Endothelial cell of umbilical vein (primary cell): Measurements from ENCODE around the gene RNF6. TPM values are rescaled to one million over a fixed set of nuclear protein-coding genes. Genes with fewer than 3 reads are reported as not detected.

ENCODE experiments used
- BruUV-seq: library from RNA; stranded (reverse); fragments of 400-500 nt; replicated peaks from 2 replicates; lab custom pipeline; 2021; lab: Mats Ljungman, UMichigan
- CTCF ChIA-PET: fragments of 300-600, 350-600 bp; sonication (Branson Sonifier 250); formaldehyde crosslinking; loops from one replicate; lab custom pipeline; 2021; ENCODE audit warnings: antibody characterized with exemption, inconsistent platforms; lab: Charles Lee
- POLR2A ChIA-PET: fragments of 300-600, 350-600 bp; sonication (Branson Sonifier 250); formaldehyde crosslinking; loops from one replicate; lab custom pipeline; 2021; ENCODE audit warnings: antibody characterized with exemption, inconsistent platforms; lab: Charles Lee
- DNase-seq: peaks from one replicate; pipeline ENCODE4 v3.0.0-alpha.2; 2011; ENCODE audit warnings: low read depth, low spot score
- FAIRE-seq: peaks from 2 replicates; lab custom pipeline; 2011; peaks lifted over from hg19 to GRCh38; lab: Jason Lieb, UNC
- H2AFZ ChIP-seq: 2 replicates; pipeline ENCODE4 v1.6.0; 2012; ENCODE audit warnings: low read depth, low read length, control low read depth, inconsistent platforms
- H3K27ac ChIP-seq: 2 replicates; pipeline ENCODE4 v1.5.1; 2011; ENCODE audit warnings: low read depth, mild to moderate bottlenecking, control low read depth, low read length, moderate library complexity; ENCODE audit not compliant: insufficient read depth
- H3K27me3 ChIP-seq, 2 experiments: 2 replicates each; pipeline versions ENCODE4 v1.6.0 to v1.6.1; 2011; ENCODE audit warnings: low read length in 2 of 2, mixed read lengths in 1 of 2; ENCODE audit not compliant: control insufficient read depth in 2 of 2, insufficient read depth in 2 of 2
- H3K36me3 ChIP-seq, 2 experiments: 2 replicates in 1 of 2; 3 replicates in 1 of 2; pipeline ENCODE4 v1.5.1; 2011; ENCODE audit warnings: low read length in 2 of 2, mild to moderate bottlenecking in 1 of 2, moderate library complexity in 1 of 2; ENCODE audit not compliant: control insufficient read depth in 2 of 2, insufficient read depth in 2 of 2; ENCODE audit errors: extremely low read depth in 1 of 2
- H3K4me1 ChIP-seq: 3 replicates; pipeline ENCODE4 v1.5.1; 2011; ENCODE audit warnings: mild to moderate bottlenecking, low read length; ENCODE audit not compliant: control insufficient read depth, insufficient read depth; ENCODE audit errors: extremely low read depth
- H3K4me2 ChIP-seq: 2 replicates; pipeline ENCODE4 v1.6.1; 2011; ENCODE audit warnings: low read length, control low read depth, mixed read lengths; ENCODE audit not compliant: insufficient read depth
- H3K4me3 ChIP-seq, 3 experiments: fragments of 200-600 bp in 1 of 3; sonication (generic), shearing (Covaris generic) in 1 of 3; replicated peaks in 1 of 3; 2 replicates each; pipeline ENCODE4 v1.5.1; 2011 to 2016; ENCODE audit warnings: control low read depth in 3 of 3, low read length in 3 of 3, mild to moderate bottlenecking in 2 of 3, inconsistent platforms in 1 of 3, low read depth in 1 of 3, moderate library complexity in 1 of 3; ENCODE audit not compliant: insufficient read depth in 1 of 3
- H3K79me2 ChIP-seq: 2 replicates; pipeline ENCODE4 v1.6.0; 2012; ENCODE audit warnings: low read length, inconsistent platforms; ENCODE audit not compliant: control insufficient read depth, insufficient read depth
- H3K9ac ChIP-seq: replicated peaks from 2 replicates; pipeline ENCODE3; 2011; ENCODE audit warnings: low read length, control low read depth; ENCODE audit not compliant: insufficient read depth; ENCODE audit errors: extremely low read depth
- H3K9me1 ChIP-seq: replicated peaks from 3 replicates; pipeline ENCODE4 v1.6.0; 2011; ENCODE audit warnings: mild to moderate bottlenecking, low read length; ENCODE audit not compliant: control insufficient read depth, insufficient read depth; ENCODE audit errors: extremely low read depth
- H3K9me3 ChIP-seq: replicated peaks from 2 replicates; pipeline ENCODE4 v1.5.1; 2012; ENCODE audit warnings: low read length, inconsistent platforms; ENCODE audit not compliant: control insufficient read depth, insufficient read depth
- H4K20me1 ChIP-seq: replicated peaks from 2 replicates; pipeline ENCODE3; 2011; ENCODE audit warnings: mild to moderate bottlenecking, low read length; ENCODE audit not compliant: control insufficient read depth, insufficient read depth; ENCODE audit errors: extremely low read depth
- EZH2 ChIP-seq: IDR thresholded peaks from 2 replicates; pipeline ENCODE4 v1.6.1; 2012; ENCODE audit warnings: borderline replicate concordance, low read depth, mild to moderate bottlenecking, moderate library complexity, low read length, inconsistent platforms; ENCODE audit not compliant: severe bottlenecking
- FOS ChIP-seq: IDR thresholded peaks from 2 replicates; pipeline ENCODE4 v1.6.1; 2011; ENCODE audit warnings: mild to moderate bottlenecking, low read length, moderate library complexity, borderline replicate concordance; ENCODE audit not compliant: insufficient read depth
- GATA2 ChIP-seq: IDR thresholded peaks from 2 replicates; pipeline ENCODE4 v1.7.0; 2011; ENCODE audit warnings: low read depth, mild to moderate bottlenecking, moderate library complexity, mixed read lengths, low read length; ENCODE audit not compliant: insufficient read length, insufficient read depth
- JUN ChIP-seq: IDR thresholded peaks from 2 replicates; pipeline ENCODE4 v1.6.1; 2011; ENCODE audit warnings: borderline replicate concordance, low read depth; ENCODE audit not compliant: insufficient read length, insufficient read depth
- MAX ChIP-seq: IDR thresholded peaks from 2 replicates; pipeline ENCODE4 v1.6.1; 2011; ENCODE audit not compliant: insufficient read depth, insufficient read length
- MYC ChIP-seq: IDR thresholded peaks from one replicate; pipeline ENCODE4 v1.6.1; 2011; ENCODE audit warnings: mild to moderate bottlenecking, low read depth, low read length
- POLR2A ChIP-seq: IDR thresholded peaks from 2 replicates; pipeline ENCODE4 v1.6.1; 2012; ENCODE audit warnings: low read depth, mild to moderate bottlenecking, control low read depth, low read length
- POLR2AphosphoS5 ChIP-seq: IDR thresholded peaks from 2 replicates; pipeline ENCODE4 v1.6.1; 2012; ENCODE audit warnings: low read depth, mild to moderate bottlenecking, control low read depth, low read length, moderate library complexity; ENCODE audit not compliant: insufficient read depth
- dilution Hi-C: fragments of 300-500 bp; cut with MboI; formaldehyde crosslinking; loops from one replicate; pipeline ENCODE4 v1.15.0; 2019; ENCODE audit warnings: low sequenced_read_pairs; ENCODE audit not compliant: extremely low pct_ligation_motif_present
- intact Hi-C: fragments of 100-400 bp; cut with micrococcal nuclease; formaldehyde crosslinking; loops from one replicate; pipeline ENCODE4 v1.10.0; 2022
- polyA plus RNA-seq, 4 experiments: library from polyadenylated mRNA; depleted of rRNA in 3 of 4; stranded (reverse) in 3 of 4; unstranded in 1 of 4; fragments of >200 nt; gene quantifications; 2 replicates each; pipeline versions ENCODE4 v1.2.1 to v1.2.3, GENCODE V29; 2011 to 2012; ENCODE audit warnings: missing spikeins in 1 of 4
- total RNA-seq: library from RNA; stranded (reverse); gene quantifications from 2 replicates; pipeline ENCODE4 v1.2.3, GENCODE V29; 2021

The RNF6 gene
- total and polyA plus RNA-seq, 2 donors (not counting 3 experiments of a cell fraction or from before 2014, with no cell fraction given): 12.7 to 36.4 TPM

GRCh38 chr13:26236296-26236695 is 14.2 kb upstream of the RNF6 start:
- dilution Hi-C loops (no loop called here), intact Hi-C loops (no loop called here)
- no peak for DNase-seq
- no peak overlapping the region for H3K27ac ChIP-seq
- no peak overlapping the region for H3K4me3 ChIP-seq
- no peak overlapping the region for H2AFZ ChIP-seq
- POLR2A ChIA-PET: no interaction called here
- H3K4me1 ChIP-seq: no peaks in the 10 kb centered on the region
- CTCF ChIA-PET: interaction anchor here (1.2 kb wide), 1 partner anchor 462 kb away, joined by 4 read pairs; no protein-coding TSS in a partner anchor
- no peak overlapping the region for H3K9ac ChIP-seq
- no TSS peak for BruUV-seq
- H3K9me1 ChIP-seq: no peaks in the 10 kb centered on the region
- no peaks in the 10 kb centered on the region for H3K36me3 ChIP-seq
- TF ChIP-seq GATA2 (no peak), POLR2A (no peak)
- no peak for FAIRE-seq
- no peak overlapping the region for H3K4me2 ChIP-seq
- peaks cover 10% of the 10 kb centered on the region in 2 experiments for H3K27me3 ChIP-seq
- no peaks in the 10 kb centered on the region for H4K20me1 ChIP-seq
- no peaks in the 10 kb centered on the region for H3K9me3 ChIP-seq
- H3K79me2 ChIP-seq: no peaks in the 10 kb centered on the region

- ChIA-PET CTCF (interaction anchor here (0.8 kb wide), 1 partner anchor 468 kb away, joined by 4 read pairs; no protein-coding TSS in a partner anchor), POLR2A (no interaction called here)
- no peak overlapping the region for H3K4me3 ChIP-seq
Measured at GRCh38 chr13:26230703-26231102, 8.6 kb upstream of the RNF6 start.

More at GRCh38 chr13:26230703-26231102, 8.6 kb upstream of the RNF6 start:
- DNase-seq (no peak), FAIRE-seq (no peak)
- no peaks in the 10 kb centered on the region for H3K4me1 ChIP-seq
- no peak overlapping the region for H2AFZ ChIP-seq
- no peaks in the 10 kb centered on the region for H3K9me3 ChIP-seq
- H4K20me1 ChIP-seq: no peaks in the 10 kb centered on the region
- intact Hi-C loops: no loop called here
- peaks cover 2 to 15% of the 10 kb centered on the region in 2 experiments for H3K27me3 ChIP-seq
- dilution Hi-C loops: no loop called here
- no peaks in the 10 kb centered on the region for H3K36me3 ChIP-seq
- H3K4me2 ChIP-seq: no peak overlapping the region
- H3K9me1 ChIP-seq: no peaks in the 10 kb centered on the region
- no peak overlapping the region for H3K27ac ChIP-seq
- TF ChIP-seq FOS (no peak), POLR2A (no peak), MAX (no peak), EZH2 (no peak), POLR2AphosphoS5 (no peak), GATA2 (no peak), MYC (no peak), JUN (no peak)
- no peak overlapping the region for H3K9ac ChIP-seq
- H3K79me2 ChIP-seq: no peaks in the 10 kb centered on the region
- BruUV-seq: no TSS peak
